ENCODE measurements around the gene F2RL3.
A peak's percentile ranks its signal among the peaks of the same experiment; 100 is the strongest.

Gene F2RL3

GRCh38 chr19:16891696-16892382 is 3.0 kb downstream of the F2RL3 start:
- no peak for DNase-seq
- in situ Hi-C loops (cut with MboI; ENCODE audit: low pct_unique_long_range_greater_than_20kb, low sequenced_read_pairs): no loop called here

GRCh38 chr19:16892436-16892835 is 3.6 kb downstream of the F2RL3 start:
- in situ Hi-C loops (cut with MboI; ENCODE audit: low pct_unique_long_range_greater_than_20kb, low sequenced_read_pairs): no loop called here
- no peak for DNase-seq

- no peak for DNase-seq
- in situ Hi-C loops (cut with MboI; ENCODE audit: low pct_unique_long_range_greater_than_20kb, low sequenced_read_pairs): no loop called here
Observed at GRCh38 chr19:16892868-16893685, 4.3 kb downstream of the F2RL3 start.

GRCh38 chr19:16893686-16893989 is 4.8 kb downstream of the F2RL3 start:
- in situ Hi-C loops (cut with MboI; ENCODE audit: low pct_unique_long_range_greater_than_20kb, low sequenced_read_pairs): no loop called here
- DNase-seq: no peak

GRCh38 chr19:16894080-16894479 is 5.3 kb downstream of the F2RL3 start:
- in situ Hi-C loops (cut with MboI; ENCODE audit: low pct_unique_long_range_greater_than_20kb, low sequenced_read_pairs): no loop called here
- no peak for DNase-seq

- in situ Hi-C loops (cut with MboI; ENCODE audit: low pct_unique_long_range_greater_than_20kb, low sequenced_read_pairs): no loop called here
Observed at GRCh38 chr19:16895467-16896145, 6.8 kb downstream of the F2RL3 start.

GRCh38 chr19:16896146-16897028 is 7.6 kb downstream of the F2RL3 start:
- in situ Hi-C loops (cut with MboI; ENCODE audit: low pct_unique_long_range_greater_than_20kb, low sequenced_read_pairs): no loop called here
- DNase-seq: no peak

More at GRCh38 chr19:16895467-16896145, 6.8 kb downstream of the F2RL3 start:
- DNase-seq: no peak

- in situ Hi-C loops (cut with MboI; ENCODE audit: low pct_unique_long_range_greater_than_20kb, low sequenced_read_pairs): no loop called here
Observed at GRCh38 chr19:16897029-16897855, 8.4 kb downstream of the F2RL3 start.

GRCh38 chr19:16897856-16898161 is 9.0 kb downstream of the F2RL3 start:
- in situ Hi-C loops (cut with MboI; ENCODE audit: low pct_unique_long_range_greater_than_20kb, low sequenced_read_pairs): no loop called here
- DNase-seq: no peak

More at GRCh38 chr19:16897029-16897855, 8.4 kb downstream of the F2RL3 start:
- no peak for DNase-seq

GRCh38 chr19:16898361-16899015 is 9.7 kb downstream of the F2RL3 start:
- no peak for DNase-seq
- in situ Hi-C loops (cut with MboI; ENCODE audit: low pct_unique_long_range_greater_than_20kb, low sequenced_read_pairs): no loop called here

GRCh38 chr19:16899566-16900075 is 10.8 kb downstream of the F2RL3 start:
- peak; percentile 80 for DNase-seq
- in situ Hi-C loops (cut with MboI; ENCODE audit: low pct_unique_long_range_greater_than_20kb, low sequenced_read_pairs): no loop called here

GRCh38 chr19:16901491-16902175 is 12.8 kb downstream of the F2RL3 start:
- DNase-seq: no peak
- in situ Hi-C loops (cut with MboI; ENCODE audit: low pct_unique_long_range_greater_than_20kb, low sequenced_read_pairs): no loop called here

- in situ Hi-C loops (cut with MboI; ENCODE audit: low pct_unique_long_range_greater_than_20kb, low sequenced_read_pairs): no loop called here
- DNase-seq: no peak
Observed at GRCh38 chr19:16902545-16902944, 13.7 kb downstream of the F2RL3 start.

GRCh38 chr19:16903347-16903746 is 14.5 kb downstream of the F2RL3 start:
- DNase-seq: no peak
- in situ Hi-C loops (cut with MboI; ENCODE audit: low pct_unique_long_range_greater_than_20kb, low sequenced_read_pairs): no loop called here

- no peak for DNase-seq
- in situ Hi-C loops (cut with MboI; ENCODE audit: low pct_unique_long_range_greater_than_20kb, low sequenced_read_pairs): no loop called here
Observed at GRCh38 chr19:16904599-16904998, 15.8 kb downstream of the F2RL3 start.

GRCh38 chr19:16908759-16909158 is 20.0 kb downstream of the F2RL3 start:
- in situ Hi-C loops (cut with MboI; ENCODE audit: low pct_unique_long_range_greater_than_20kb, low sequenced_read_pairs): no loop called here
- DNase-seq: no peak

GRCh38 chr19:16911046-16911445 is 22.2 kb downstream of the F2RL3 start:
- no peak for DNase-seq
- in situ Hi-C loops (cut with MboI; ENCODE audit: low pct_unique_long_range_greater_than_20kb, low sequenced_read_pairs): no loop called here

Measured in KBM-7 (cell line).